ENCODE measurements around the gene ZNF414.

- TF ChIP-seq CTCF (IDR thresholded peaks at IDR 0.05; ENCODE audit: insufficient read depth, low read length) (no peak), REST (IDR thresholded peaks at IDR 0.05; ENCODE audit: insufficient replicate concordance, low read depth) (no peak)
Measured at GRCh38 chr19:8481616-8482015, 32.4 kb downstream of the ZNF414 start.
